Hepatic stellate cell (primary cell): ENCODE results near the gene EXOC1.

Source experiments
- DNase-seq: peaks from one replicate; pipeline ENCODE4 v3.0.0; 2011; ENCODE audit warnings: low spot score

The EXOC1 gene

DNA sequence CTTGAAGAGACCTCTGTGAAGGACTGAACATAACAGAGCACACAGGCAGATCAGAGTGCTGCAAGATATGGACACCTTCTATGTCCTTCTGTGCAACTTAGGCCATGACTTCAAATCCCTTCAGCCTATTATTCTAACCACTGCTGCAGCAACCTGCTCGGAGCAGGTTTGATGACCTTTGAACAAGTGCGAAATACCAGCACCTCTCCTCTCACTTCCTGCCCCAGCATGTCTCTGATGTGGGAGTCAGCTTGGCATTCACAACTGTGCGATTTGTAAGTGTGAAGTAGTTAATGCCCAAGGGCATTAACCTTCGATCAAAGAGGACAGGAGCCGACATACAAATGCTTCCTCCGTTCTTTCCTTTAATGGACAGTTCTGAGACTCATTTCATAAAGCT lies 1.6 kb upstream of the EXOC1 start:
- no peak for DNase-seq

DNA sequence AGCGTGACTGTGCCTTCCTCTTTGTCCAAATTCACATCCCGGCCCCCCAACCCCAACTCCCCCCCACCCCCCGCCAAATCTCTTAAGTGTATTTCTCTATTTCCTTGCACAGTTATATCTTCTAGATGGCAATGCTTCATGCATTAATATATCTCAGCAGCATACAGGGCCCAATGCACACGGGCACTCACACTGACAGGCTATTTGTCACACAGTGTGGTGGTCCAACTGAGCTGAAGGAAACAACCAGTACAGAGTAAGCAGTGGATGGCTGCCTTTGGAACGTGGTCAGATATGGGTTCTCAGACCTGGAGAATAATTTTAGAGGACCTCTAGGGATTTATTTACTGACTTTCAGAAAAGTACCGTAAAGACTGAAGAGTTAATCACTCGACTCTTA lies 681 bp downstream of the EXOC1 start:
- no peak for DNase-seq

- no peak for DNase-seq
Observed at GRCh38 chr4:55857586-55857985, 4.1 kb downstream of the EXOC1 start.

DNA sequence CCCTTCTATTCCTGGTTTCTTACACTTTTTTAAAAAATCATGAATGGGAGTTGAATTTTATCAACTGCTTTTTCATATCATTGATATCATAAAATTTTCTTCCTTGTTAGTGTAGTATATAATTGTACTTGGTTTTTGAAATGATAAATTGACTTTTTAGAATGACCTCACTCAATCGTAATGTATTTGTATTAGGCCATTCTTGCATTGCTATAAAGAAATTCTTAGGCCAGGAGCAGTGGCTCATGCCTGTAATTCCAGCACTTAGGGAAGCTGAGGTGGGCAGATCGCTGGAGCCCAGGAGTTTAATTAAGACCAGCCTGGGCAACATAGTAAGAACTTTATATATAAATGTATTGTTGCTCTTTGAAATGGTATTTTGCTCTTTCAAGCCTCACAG lies 6.3 kb downstream of the EXOC1 start:
- no peak for DNase-seq

DNA sequence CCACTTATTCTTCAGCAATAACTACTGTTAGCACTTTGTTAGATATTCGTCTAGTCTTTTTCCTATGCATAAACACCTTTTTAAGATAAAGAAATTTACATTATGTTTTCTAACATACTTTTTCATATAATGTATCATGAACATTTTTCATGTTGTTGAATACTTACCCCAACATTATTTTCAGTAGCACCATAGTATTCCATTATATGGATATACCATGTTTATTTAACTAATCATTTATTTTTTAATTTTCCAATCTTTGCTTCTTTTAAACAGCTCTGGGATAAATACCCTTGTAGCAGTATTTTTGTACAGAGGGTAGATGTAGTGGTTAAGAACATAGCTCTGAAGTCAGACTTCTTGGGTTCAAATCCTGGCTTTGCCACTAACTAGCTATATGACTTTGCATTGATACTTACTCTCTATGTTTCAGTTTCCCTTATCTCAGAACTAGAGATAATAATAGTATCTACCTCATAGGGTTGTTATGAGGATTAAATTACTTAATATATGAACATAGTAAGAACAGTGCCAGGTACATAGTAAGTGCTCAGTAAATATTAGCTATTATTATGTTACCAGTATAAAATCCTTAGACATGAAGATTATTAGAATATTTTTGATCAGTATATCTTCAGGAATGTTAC lies 11.3 kb downstream of the EXOC1 start:
- no peak for DNase-seq

DNA sequence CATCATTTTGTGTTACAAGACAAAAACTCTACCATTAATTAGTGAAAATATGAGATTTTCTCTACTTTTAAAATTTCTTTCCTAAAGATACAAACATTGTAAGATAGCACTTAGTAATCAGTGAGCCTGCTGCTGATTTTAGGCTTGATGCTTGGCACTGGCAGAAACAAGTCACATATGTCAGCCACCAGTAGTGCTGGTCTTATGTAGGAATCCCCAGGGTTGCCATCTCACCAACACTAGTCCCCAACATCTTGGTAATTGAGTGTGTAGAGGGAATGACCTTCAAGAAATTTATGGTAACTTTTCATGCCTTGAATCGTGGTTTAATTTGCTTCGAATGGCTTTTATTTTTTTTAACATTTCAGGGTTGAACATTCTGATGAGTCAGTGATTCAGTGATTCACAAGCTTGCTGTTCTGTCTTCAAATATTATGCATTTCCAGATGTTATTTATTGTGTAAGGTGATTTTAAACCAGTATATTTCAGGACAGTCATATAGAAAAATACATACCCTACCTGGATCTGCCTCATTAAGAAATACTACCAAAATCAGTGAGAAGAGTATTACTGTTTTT lies 11.9 kb downstream of the EXOC1 start:
- peak; percentile 6 for DNase-seq

DNA sequence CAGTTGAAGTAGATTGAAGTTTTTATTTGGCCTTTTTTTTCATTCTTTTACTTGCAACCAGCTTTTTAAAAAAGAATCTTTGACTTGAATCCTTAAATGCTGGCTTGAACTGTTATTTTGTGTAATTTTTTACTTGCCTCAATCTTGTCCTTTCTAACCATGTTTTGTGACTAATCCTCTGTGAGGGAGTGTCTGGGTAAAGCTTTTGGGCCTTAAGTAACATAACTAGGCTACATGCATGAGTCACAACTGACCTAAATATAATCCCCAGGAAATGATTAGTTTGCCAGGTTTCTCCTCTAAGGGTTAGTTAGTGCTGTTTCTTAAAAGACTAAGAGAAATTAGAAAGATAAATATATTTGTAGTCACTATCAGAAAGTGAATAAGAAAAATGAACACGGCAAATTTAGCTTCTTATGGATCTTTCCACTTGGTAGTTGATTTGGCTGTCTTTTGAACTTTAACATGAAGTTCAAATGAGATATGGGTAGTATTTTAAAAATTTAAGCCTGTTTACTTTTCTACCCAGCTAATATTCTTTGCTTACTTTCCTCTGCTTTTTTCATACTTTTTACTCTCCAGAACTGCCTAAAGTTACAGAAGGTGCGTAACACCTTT lies 13.0 kb downstream of the EXOC1 start:
- peak; percentile 34 for DNase-seq

GRCh38 chr4:55866973-55867574 lies 13.6 kb downstream of the EXOC1 start:
- peak; percentile 9 for DNase-seq

DNA sequence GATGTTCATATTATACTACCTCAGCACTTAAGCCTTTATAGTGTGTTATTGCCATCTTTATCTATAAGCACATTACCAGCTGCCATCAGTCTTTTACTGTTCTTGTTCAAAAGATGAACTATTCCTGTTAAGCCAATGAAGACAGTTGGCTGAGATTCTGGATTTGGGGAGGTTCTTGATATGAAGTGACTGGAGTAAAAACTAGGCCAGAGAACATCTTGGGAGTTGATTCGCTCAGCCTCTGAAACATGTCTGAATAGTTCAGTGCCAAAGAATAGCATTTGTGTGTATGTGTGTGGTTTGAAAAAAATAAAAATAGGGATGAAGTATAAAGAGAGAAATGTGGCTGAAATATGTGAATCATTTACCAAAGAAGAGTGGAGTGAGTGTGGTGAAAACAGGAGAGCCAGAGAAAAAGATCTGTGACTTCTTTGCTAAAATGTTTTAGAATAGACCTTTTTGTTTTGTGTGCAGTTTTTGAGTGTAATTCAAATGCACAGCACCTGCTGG lies 15.2 kb downstream of the EXOC1 start:
- DNase-seq: no peak

GRCh38 chr4:55871299-55871800 lies 17.9 kb downstream of the EXOC1 start:
- no peak for DNase-seq

GRCh38 chr4:55874831-55875230 lies 21.4 kb downstream of the EXOC1 start:
- no peak for DNase-seq

DNA sequence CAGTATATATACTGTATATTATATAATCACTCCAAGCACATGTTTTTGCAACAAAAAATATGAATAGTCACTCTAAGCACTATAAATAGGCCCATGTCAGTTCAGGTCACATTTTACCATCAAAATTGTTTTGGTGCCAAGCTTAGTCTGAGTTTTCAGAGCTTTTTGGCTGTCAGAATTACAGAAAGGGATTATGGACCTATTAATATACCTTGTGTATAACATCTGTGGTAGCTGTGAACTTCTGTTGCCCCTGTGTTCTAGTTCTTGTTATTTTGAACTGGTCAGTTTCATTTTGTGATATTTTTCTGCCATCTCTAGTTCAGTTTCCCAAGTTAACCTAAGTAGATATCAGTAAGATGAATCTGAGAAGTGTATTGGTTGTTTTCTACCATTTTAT lies 22.9 kb downstream of the EXOC1 start:
- no peak for DNase-seq

DNA sequence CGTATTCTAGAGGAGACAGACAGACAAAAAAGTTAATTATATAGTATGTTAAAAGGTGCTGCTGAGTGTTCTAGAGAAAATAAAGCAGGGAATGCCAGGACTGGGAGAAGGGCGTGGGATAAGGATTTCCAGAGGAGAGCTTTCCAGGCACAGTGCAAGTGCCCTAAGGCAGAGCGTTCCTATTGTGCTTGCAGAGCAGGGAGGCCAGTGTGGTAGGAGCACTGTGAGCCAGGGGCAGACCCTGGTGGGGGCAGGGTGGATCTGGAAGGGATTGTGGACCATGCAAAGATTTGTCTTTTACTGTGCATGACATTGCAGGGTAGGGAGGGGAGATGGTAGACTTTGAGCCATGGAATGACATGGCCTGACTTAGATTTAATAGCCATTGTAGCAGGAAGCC lies 25.8 kb downstream of the EXOC1 start:
- no peak for DNase-seq

- no peak for DNase-seq
Observed at GRCh38 chr4:55880652-55881280, 27.3 kb downstream of the EXOC1 start.

DNA sequence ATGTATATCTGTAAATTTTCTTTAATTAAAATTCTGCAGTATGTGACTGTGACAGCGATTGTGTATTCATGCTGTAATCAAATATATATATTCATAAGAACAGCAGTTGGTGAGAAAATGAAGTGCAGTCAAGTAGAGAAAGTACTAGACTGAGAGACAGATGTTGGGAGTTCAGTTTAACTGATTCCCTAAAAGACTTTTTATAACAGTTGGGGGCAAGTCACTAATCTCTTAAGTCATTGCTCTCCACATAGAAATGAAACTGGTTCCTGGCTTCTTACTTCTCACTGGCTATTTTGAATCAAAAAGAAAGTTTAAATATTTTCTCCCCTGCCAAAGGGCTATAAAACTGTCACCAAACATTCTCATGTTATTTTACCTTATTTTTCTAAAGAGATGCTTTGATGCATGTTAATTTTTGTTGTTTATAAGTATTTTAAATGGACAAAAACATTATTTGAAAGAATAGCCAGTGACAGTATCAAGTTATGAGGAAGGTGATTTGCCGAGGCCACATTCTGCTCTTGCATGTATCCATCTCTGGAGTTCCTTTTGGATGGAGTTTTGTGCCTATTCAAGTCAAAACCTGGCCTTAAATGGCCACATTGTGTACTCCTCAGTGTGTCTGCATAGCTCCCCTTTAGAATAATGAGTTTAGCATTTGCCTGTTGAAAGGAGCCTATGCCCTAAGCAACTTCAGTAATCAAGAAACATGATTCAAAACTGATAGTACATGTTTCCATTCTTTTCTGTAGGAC lies 30.8 kb downstream of the EXOC1 start:
- DNase-seq: no peak

- no peak for DNase-seq
Observed at GRCh38 chr4:55884851-55885219, 31.4 kb downstream of the EXOC1 start.

GRCh38 chr4:55887594-55887993 lies 34.1 kb downstream of the EXOC1 start:
- no peak for DNase-seq

DNA sequence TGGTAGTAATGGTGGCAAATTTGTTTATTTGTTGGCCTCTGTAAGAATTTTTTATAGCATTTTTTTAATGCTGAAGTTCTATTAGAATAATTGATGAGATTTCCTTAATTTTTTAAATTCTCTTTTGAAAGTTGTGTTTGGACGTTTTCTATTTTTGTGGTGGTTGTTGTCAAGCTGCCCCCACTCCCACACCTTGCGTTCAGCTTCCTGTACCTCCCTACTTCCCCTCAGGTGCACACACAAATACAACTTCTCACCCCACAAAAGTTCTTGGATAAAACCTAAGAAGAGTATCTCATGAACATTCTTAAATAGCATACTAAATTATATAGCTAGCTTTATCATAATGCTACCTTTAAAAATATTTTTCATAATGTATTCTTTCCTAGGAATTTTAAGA lies 38.7 kb downstream of the EXOC1 start:
- DNase-seq: no peak

DNA sequence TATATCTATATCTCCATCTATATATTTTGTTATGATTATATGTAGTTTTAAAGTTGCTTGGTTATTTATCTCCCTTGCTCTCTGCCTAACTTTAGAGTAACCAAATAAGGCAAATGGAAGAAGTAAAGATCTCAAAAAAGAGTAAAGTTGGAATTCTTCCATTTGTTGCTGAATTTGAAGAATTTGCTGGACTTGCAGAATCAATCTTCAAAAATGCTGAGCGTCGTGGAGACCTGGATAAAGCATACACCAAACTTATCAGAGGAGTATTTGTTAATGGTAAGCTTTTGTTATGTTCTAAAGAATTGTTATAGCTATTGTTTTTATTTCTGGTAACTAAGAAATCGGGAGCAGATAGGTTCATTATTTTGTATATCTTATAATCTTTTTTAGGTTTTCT lies 43.2 kb downstream of the EXOC1 start:
- no peak for DNase-seq

DNA sequence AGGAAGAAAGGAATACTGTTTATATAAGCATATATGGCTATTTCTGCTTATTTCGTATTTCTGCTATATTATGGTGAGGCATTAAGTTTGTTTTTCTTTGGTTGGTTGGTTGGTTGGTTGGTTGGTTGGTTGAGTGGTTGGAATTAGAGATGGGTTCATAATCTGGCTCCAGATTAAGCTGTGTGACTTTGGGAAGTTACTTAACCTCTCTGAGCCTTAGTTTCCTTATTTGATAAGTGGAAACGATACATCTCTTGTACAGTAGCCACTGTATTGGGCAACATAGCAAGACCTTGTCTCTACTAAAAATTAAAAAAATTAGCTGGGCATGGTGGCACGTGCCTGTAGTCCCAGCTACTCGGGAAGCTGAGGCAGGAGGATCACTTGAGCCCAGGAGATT lies 49.2 kb downstream of the EXOC1 start:
- DNase-seq: no peak

DNA sequence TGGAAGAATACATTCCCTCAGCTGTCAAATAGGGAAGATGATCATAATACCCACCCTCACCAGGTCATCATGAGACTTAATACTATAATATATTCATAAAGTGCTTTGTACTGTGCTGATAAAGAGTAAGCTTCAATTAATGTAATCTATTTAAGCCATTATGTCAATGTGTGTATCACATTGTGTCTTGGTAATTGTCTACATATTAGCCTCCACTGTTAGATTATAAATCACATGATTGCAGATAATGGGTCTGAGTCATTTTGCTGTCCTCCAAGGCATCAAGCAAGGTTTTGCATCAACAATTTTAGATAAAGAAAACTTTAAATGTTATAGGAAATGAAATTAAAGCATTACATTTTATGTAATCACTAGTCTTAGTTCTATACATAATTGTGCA lies 50.1 kb downstream of the EXOC1 start:
- no peak for DNase-seq

DNA sequence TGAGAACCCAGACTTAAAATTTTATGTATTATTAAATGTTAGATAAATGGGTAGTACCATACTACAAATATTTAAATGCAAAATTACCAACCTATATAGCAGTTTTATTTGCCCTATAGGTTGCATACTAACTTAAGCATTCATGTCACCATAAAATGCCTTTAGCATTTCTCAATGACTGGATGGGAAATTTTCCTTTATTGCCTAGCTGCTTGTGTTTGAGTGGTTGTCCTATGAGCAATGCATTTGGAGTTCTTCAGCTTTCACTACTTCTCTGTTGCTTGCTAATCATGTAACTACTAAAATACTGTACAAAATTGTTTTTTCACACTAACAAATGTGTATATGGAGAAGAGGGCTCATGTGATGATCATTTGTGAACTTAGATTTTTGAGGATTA lies 51.1 kb downstream of the EXOC1 start:
- DNase-seq: no peak
